ENCODE results near the gene TBC1D19.
"Not testable (repeated sequence)": the region's sequence is repeated elsewhere in the genome, so short reads cannot be mapped to it uniquely, and the experiment has no call there.

TBC1D19 gene

GRCh38 chr4:26679040-26679695 is 95.3 kb downstream of the TBC1D19 start:
- not testable (repeated sequence) for DNase-seq (ENCODE audit: low read depth in 2 of 3, low spot score in 2 of 3)

- no peak for DNase-seq (ENCODE audit: low read depth in 2 of 3, low spot score in 2 of 3)
Measured at GRCh38 chr4:26682436-26682835, 98.6 kb downstream of the TBC1D19 start.

- no peak for DNase-seq (ENCODE audit: low read depth in 2 of 3, low spot score in 2 of 3)
Measured at GRCh38 chr4:26685250-26685649, 101.4 kb downstream of the TBC1D19 start.

GRCh38 chr4:26687728-26688127 is 103.8 kb downstream of the TBC1D19 start:
- DNase-seq (ENCODE audit: low read depth in 2 of 3, low spot score in 2 of 3): no peak

- no peak for DNase-seq (ENCODE audit: low read depth in 2 of 3, low spot score in 2 of 3)
Measured at GRCh38 chr4:26690506-26690905, 106.6 kb downstream of the TBC1D19 start.

- DNase-seq (ENCODE audit: low read depth in 2 of 3, low spot score in 2 of 3): no peak
Measured at GRCh38 chr4:26692014-26692726, 108.3 kb downstream of the TBC1D19 start.

GRCh38 chr4:26694131-26694530 is 110.2 kb downstream of the TBC1D19 start:
- DNase-seq (ENCODE audit: low read depth in 2 of 3, low spot score in 2 of 3): not testable (repeated sequence)

GRCh38 chr4:26700110-26700509 is 116.2 kb downstream of the TBC1D19 start:
- no peak for DNase-seq (ENCODE audit: low read depth in 2 of 3, low spot score in 2 of 3)

- DNase-seq (ENCODE audit: low read depth in 2 of 3, low spot score in 2 of 3): no peak
Measured at GRCh38 chr4:26701095-26701494, 117.2 kb downstream of the TBC1D19 start.

GRCh38 chr4:26701786-26702227 is 117.9 kb downstream of the TBC1D19 start:
- no peak for DNase-seq (ENCODE audit: low read depth in 2 of 3, low spot score in 2 of 3)

GRCh38 chr4:26707342-26707741 is 123.5 kb downstream of the TBC1D19 start:
- no peak for DNase-seq (ENCODE audit: low read depth in 2 of 3, low spot score in 2 of 3)

- no peak for DNase-seq (ENCODE audit: low read depth in 2 of 3, low spot score in 2 of 3)
Measured at GRCh38 chr4:26709246-26709645, 125.4 kb downstream of the TBC1D19 start.

- no peak for DNase-seq (ENCODE audit: low read depth in 2 of 3, low spot score in 2 of 3)
Measured at GRCh38 chr4:26713563-26714151, 129.8 kb downstream of the TBC1D19 start.

GRCh38 chr4:26715636-26716242 is 131.9 kb downstream of the TBC1D19 start:
- no peak for DNase-seq (ENCODE audit: low read depth in 2 of 3, low spot score in 2 of 3)

GRCh38 chr4:26717332-26717731 is 133.4 kb downstream of the TBC1D19 start:
- no peak for DNase-seq (ENCODE audit: low read depth in 2 of 3, low spot score in 2 of 3)

GRCh38 chr4:26719954-26720552 is 136.2 kb downstream of the TBC1D19 start:
- no peak for DNase-seq (ENCODE audit: low read depth in 2 of 3, low spot score in 2 of 3)

- DNase-seq (ENCODE audit: low read depth in 2 of 3, low spot score in 2 of 3): no peak
Measured at GRCh38 chr4:26721685-26722084, 137.8 kb downstream of the TBC1D19 start.

GRCh38 chr4:26723216-26723615 is 139.3 kb downstream of the TBC1D19 start:
- no peak for DNase-seq (ENCODE audit: low read depth in 2 of 3, low spot score in 2 of 3)

- no peak for DNase-seq (ENCODE audit: low read depth in 2 of 3, low spot score in 2 of 3)
Measured at GRCh38 chr4:26724534-26724933, 140.7 kb downstream of the TBC1D19 start.

GRCh38 chr4:26726655-26727387 is 142.9 kb downstream of the TBC1D19 start:
- DNase-seq (ENCODE audit: low read depth in 2 of 3, low spot score in 2 of 3): no peak

GRCh38 chr4:26727844-26728243 is 144.0 kb downstream of the TBC1D19 start:
- no peak for DNase-seq (ENCODE audit: low read depth in 2 of 3, low spot score in 2 of 3)
